Fibroblast of villous mesenchyme (primary cell): Measurements from ENCODE around the gene AFF3. TPM values are rescaled to one million over a fixed set of nuclear protein-coding genes. Genes with fewer than 3 reads are reported as not detected.
A peak's percentile ranks its signal among the peaks of the same experiment; 100 is the strongest.

Source experiments
- DNase-seq: peaks from one replicate; pipeline ENCODE4 v3.0.0-alpha.2; 2010; ENCODE audit warnings: low read depth
- H3K4me3 ChIP-seq: 2 replicates; pipeline ENCODE4 v1.5.1; 2011; ENCODE audit warnings: low read depth, mild to moderate bottlenecking, low read length
- total RNA-seq: library from RNA; depleted of rRNA; stranded (reverse); fragments of >200 nt; gene quantifications from 2 replicates; pipeline ENCODE4 v1.2.3, GENCODE V29; 2012
- TF ChIP-seq, protein P1 (sequence below): IDR thresholded peaks from 2 replicates; pipeline ENCODE4 v1.5.1; 2012; ENCODE audit warnings: low read depth, mild to moderate bottlenecking, low read length; ENCODE audit not compliant: insufficient read depth

Gene AFF3
- total RNA-seq, 1 donor: 19.4 TPM

GRCh38 chr2:99562516-99562915, 579.9 kb downstream of the AFF3 start:
- no peak for DNase-seq
- TF ChIP-seq, protein P1, sequence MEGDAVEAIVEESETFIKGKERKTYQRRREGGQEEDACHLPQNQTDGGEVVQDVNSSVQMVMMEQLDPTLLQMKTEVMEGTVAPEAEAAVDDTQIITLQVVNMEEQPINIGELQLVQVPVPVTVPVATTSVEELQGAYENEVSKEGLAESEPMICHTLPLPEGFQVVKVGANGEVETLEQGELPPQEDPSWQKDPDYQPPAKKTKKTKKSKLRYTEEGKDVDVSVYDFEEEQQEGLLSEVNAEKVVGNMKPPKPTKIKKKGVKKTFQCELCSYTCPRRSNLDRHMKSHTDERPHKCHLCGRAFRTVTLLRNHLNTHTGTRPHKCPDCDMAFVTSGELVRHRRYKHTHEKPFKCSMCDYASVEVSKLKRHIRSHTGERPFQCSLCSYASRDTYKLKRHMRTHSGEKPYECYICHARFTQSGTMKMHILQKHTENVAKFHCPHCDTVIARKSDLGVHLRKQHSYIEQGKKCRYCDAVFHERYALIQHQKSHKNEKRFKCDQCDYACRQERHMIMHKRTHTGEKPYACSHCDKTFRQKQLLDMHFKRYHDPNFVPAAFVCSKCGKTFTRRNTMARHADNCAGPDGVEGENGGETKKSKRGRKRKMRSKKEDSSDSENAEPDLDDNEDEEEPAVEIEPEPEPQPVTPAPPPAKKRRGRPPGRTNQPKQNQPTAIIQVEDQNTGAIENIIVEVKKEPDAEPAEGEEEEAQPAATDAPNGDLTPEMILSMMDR: no peak
- no peak overlapping the region for H3K4me3 ChIP-seq

DNA sequence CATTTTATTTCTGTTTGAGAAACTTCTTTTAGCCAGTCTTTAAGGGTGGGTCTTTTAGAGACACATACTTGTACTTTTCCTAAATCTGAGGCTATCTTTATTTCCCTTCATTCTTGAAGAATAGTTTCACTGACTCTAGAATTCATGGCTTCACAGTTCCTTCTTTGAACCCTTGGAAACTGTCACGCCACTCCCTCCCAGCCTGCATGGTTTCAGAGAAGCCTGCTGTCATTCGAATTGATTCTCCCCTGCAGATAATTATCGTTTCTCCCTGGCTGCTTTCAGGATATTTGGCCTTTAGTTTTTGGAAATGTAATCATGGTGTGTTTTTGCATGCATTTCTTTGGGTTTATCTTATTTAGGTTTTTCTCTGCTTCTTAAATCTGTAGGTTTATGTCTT, 580.6 kb downstream of the AFF3 start:
- no peak overlapping the region for H3K4me3 ChIP-seq
- DNase-seq: no peak
- TF ChIP-seq, protein P1: no peak

- TF ChIP-seq, protein P1: peak; percentile 94
- peak; percentile 67 for DNase-seq
- H3K4me3 ChIP-seq: no peak overlapping the region
These were observed 583.2 kb downstream of the AFF3 start for GRCh38 chr2:99559075-99559662.

DNA sequence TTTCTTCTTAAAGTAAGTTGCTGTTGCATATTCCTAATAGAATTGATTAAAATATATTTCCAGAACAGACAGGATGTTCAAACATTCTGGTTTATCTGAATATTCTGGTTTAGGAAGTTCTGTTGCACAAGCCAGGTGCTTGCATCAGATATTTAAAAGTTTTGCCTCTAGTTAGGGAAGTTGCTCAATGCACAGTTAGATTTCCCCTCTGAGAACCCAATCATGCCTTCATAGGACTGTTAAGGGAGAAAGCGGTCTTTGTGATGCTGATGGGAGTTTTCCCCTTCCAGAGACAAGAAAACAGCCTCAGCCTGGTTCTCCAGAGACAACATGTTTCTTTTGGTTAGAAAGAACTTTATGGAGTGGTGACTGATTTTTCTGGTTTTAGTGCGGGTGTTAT, 587.0 kb downstream of the AFF3 start:
- no peak for DNase-seq
- no peak overlapping the region for H3K4me3 ChIP-seq
- TF ChIP-seq, protein P1: no peak

DNA sequence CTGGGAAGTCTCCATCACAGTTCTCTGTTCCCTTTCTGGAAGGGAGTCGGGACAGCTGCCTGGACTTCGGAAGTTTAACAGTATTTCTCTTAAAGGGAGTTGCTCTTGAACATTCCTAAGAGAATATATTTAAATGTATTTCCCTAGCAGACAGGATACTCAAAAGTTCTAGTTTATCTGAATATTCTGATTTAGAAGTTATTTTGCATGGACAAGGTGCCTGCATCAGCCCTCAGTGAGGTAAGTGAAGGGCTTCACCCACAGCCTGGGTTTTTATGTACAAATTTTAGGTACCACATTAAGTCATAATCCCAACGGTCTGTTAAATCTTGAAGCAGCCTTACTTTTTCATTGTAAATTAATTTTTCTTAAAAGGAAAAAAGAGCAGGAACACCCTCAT, 587.5 kb downstream of the AFF3 start:
- TF ChIP-seq, protein P1: no peak
- no peak for DNase-seq

DNA sequence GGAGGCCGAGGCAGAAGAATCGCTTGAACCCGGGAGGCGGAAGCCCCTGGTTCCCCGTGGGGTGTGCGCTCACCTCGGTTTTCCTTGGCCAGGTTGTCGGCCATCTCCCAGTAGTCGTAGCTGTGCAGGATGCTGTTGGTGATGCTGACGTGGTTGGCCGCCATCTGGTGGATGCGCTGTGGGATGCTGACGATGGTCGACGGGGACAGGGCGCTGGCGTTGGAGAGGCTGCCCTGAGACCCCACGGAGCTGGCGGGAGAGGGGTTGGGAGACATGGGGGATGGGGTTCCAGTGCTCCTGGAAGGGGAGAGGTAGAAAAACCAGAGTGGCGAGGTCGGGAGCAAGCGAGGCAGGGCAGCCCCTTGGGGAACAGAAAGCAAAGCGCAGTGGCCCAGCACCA, 588.2 kb downstream of the AFF3 start:
- TF ChIP-seq, protein P1: peak; percentile 9
- DNase-seq: no peak
- H3K4me3 ChIP-seq: no peak overlapping the region

More for the DNA sequence above, 587.5 kb downstream of the AFF3 start:
- no peak overlapping the region for H3K4me3 ChIP-seq

DNA sequence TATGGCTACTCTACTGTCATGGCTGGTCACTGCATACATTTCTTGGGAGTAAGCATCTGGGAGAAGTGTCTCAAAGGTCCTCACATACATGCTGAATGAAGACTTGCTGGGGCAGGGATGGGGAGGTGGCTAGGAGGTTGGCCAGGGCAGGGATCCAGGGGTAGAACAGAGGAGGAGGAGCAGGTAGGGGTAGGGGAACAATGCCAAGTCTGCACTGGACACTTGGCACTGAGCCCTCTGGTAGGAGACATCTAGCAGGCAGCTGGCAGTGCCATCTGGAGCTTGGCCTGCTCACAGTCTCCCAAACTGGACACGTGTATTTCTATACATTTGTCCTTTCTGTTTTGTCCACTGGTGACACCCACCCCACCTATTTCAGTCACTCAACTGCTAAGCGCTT, 589.9 kb downstream of the AFF3 start:
- no peak for DNase-seq
- no peak overlapping the region for H3K4me3 ChIP-seq
- TF ChIP-seq, protein P1: no peak
